ENCODE measurements around the gene GGA2.

The GGA2 gene

GRCh38 chr16:23523876-23524385 is 13.6 kb upstream of the GGA2 start:
- POLR2A ChIA-PET = interaction anchor here (0.7 kb wide), 1 partner anchor 8 kb away, joined by 3 read pairs; no protein-coding TSS in a partner anchor
- CTCF ChIA-PET = interaction anchor here (2.0 kb wide), 1 partner anchor 9 kb away, joined by 6 read pairs; no protein-coding TSS in a partner anchor
- no peak for TF ChIP-seq CTCF (IDR thresholded peaks at IDR 0.05; ENCODE audit: control extremely low read depth, extremely low read depth, low read depth, missing control alignments)
- no peak for DNase-seq (ENCODE audit: extremely low spot score)

- TF ChIP-seq CTCF (IDR thresholded peaks at IDR 0.05; ENCODE audit: control extremely low read depth, extremely low read depth, low read depth, missing control alignments) = no peak
- CTCF ChIA-PET = no interaction called here
- no peak for DNase-seq (ENCODE audit: extremely low spot score)
- POLR2A ChIA-PET = no interaction called here
Observed at GRCh38 chr16:23523321-23523720, 13.0 kb upstream of the GGA2 start.

- TF ChIP-seq CTCF (IDR thresholded peaks at IDR 0.05; ENCODE audit: control extremely low read depth, extremely low read depth, low read depth, missing control alignments) = no peak
- POLR2A ChIA-PET = no interaction called here
- no peak for DNase-seq (ENCODE audit: extremely low spot score)
- CTCF ChIA-PET = interaction anchor here (1.0 to 2.0 kb wide), 3 partner anchors 14 to 19 kb away, joined by 3 to 4 read pairs (median 3); no protein-coding TSS in a partner anchor
Observed at GRCh38 chr16:23521965-23522364, 11.7 kb upstream of the GGA2 start.

- TF ChIP-seq CTCF (IDR thresholded peaks at IDR 0.05; ENCODE audit: control extremely low read depth, extremely low read depth, low read depth, missing control alignments) = no peak
- CTCF ChIA-PET = interaction anchor here (0.8 to 2.0 kb wide), 5 partner anchors 11 to 19 kb away, joined by 3 to 4 read pairs (median 3); no protein-coding TSS in a partner anchor
- POLR2A ChIA-PET = interaction anchor here (0.6 kb wide), 1 partner anchor 21 kb away, joined by 3 read pairs; no protein-coding TSS in a partner anchor
- no peak for DNase-seq (ENCODE audit: extremely low spot score)
Observed at GRCh38 chr16:23521037-23521743, 10.9 kb upstream of the GGA2 start.

GRCh38 chr16:23520500-23520899 is 10.2 kb upstream of the GGA2 start:
- DNase-seq (ENCODE audit: extremely low spot score) = no peak
- POLR2A ChIA-PET = interaction anchor here (0.6 kb wide), 1 partner anchor 21 kb away, joined by 3 read pairs; no protein-coding TSS in a partner anchor
- CTCF ChIA-PET = interaction anchor here (0.8 to 2.0 kb wide), 3 partner anchors 12 to 16 kb away, joined by 3 to 4 read pairs (median 3); no protein-coding TSS in a partner anchor
- TF ChIP-seq CTCF (IDR thresholded peaks at IDR 0.05; ENCODE audit: control extremely low read depth, extremely low read depth, low read depth, missing control alignments) = no peak

- no peak for TF ChIP-seq CTCF (IDR thresholded peaks at IDR 0.05; ENCODE audit: control extremely low read depth, extremely low read depth, low read depth, missing control alignments)
- ChIA-PET POLR2A (no interaction called here), CTCF (interaction anchor here (1.4 to 5.4 kb wide), 2 partner anchors 14 to 208 kb away, joined by 3 to 31 read pairs; no protein-coding TSS in a partner anchor)
- DNase-seq (ENCODE audit: extremely low spot score) = no peak
Observed at GRCh38 chr16:23519282-23519681, 9.0 kb upstream of the GGA2 start.
